ENCODE data around the gene SRPK3.

Gene SRPK3

GRCh38 chrX:153773741-153774575 is 6.9 kb upstream of the SRPK3 start:
- no peaks in the 10 kb centered on the region for H3K9me3 ChIP-seq (ENCODE audit: control insufficient read depth in 1 of 2, low read length in 2 of 2)
- H3K4me1 ChIP-seq (ENCODE audit: control insufficient read depth in 1 of 2, insufficient read depth in 2 of 2, low read length in 2 of 2): no peaks in the 10 kb centered on the region
- no peak overlapping the region for H3K27ac ChIP-seq (ENCODE audit: low read length)
- H3K27me3 ChIP-seq (ENCODE audit: low read depth, low read length): no peaks in the 10 kb centered on the region
- H3K4me3 ChIP-seq (ENCODE audit: low read depth in 1 of 2, low read length in 2 of 2): no peak overlapping the region
- H3K36me3 ChIP-seq (ENCODE audit: control insufficient read depth in 1 of 2, insufficient read depth in 2 of 2, low read length in 2 of 2): peaks cover 0 to 13% of the 10 kb centered on the region in 2 donors

- Histone ChIP-seq H3K36me3 (ENCODE audit: control insufficient read depth in 1 of 2, insufficient read depth in 2 of 2, low read length in 2 of 2) (peaks cover 0 to 13% of the 10 kb centered on the region in 2 donors), H3K27me3 (ENCODE audit: low read depth, low read length) (no peaks in the 10 kb centered on the region), H3K4me1 (ENCODE audit: control insufficient read depth in 1 of 2, insufficient read depth in 2 of 2, low read length in 2 of 2) (peaks cover 0 to under 1% of the 10 kb centered on the region in 2 donors), H3K4me3 (ENCODE audit: low read depth in 1 of 2, low read length in 2 of 2) (no peak overlapping the region), H3K27ac (ENCODE audit: low read length) (no peak overlapping the region), H3K9me3 (ENCODE audit: control insufficient read depth in 1 of 2, low read length in 2 of 2) (no peaks in the 10 kb centered on the region)
Observed at GRCh38 chrX:153774576-153775292, 6.1 kb upstream of the SRPK3 start.

- no peaks in the 10 kb centered on the region for H3K27me3 ChIP-seq (ENCODE audit: low read depth, low read length)
- H3K9me3 ChIP-seq (ENCODE audit: control insufficient read depth in 1 of 2, low read length in 2 of 2): no peaks in the 10 kb centered on the region
- peaks cover 0 to 8% of the 10 kb centered on the region in 2 donors for H3K4me1 ChIP-seq (ENCODE audit: control insufficient read depth in 1 of 2, insufficient read depth in 2 of 2, low read length in 2 of 2)
- H3K4me3 ChIP-seq (ENCODE audit: low read depth in 1 of 2, low read length in 2 of 2): no peak overlapping the region
- no peak overlapping the region for H3K27ac ChIP-seq (ENCODE audit: low read length)
- H3K36me3 ChIP-seq (ENCODE audit: control insufficient read depth in 1 of 2, insufficient read depth in 2 of 2, low read length in 2 of 2): peaks cover 0 to 13% of the 10 kb centered on the region in 2 donors
Observed at GRCh38 chrX:153775293-153776119, 5.3 kb upstream of the SRPK3 start.

GRCh38 chrX:153776120-153776599 is 4.7 kb upstream of the SRPK3 start:
- no peaks in the 10 kb centered on the region for H3K9me3 ChIP-seq (ENCODE audit: control insufficient read depth in 1 of 2, low read length in 2 of 2)
- peaks cover 0 to 12% of the 10 kb centered on the region in 2 donors for H3K4me1 ChIP-seq (ENCODE audit: control insufficient read depth in 1 of 2, insufficient read depth in 2 of 2, low read length in 2 of 2)
- H3K27me3 ChIP-seq (ENCODE audit: low read depth, low read length): no peaks in the 10 kb centered on the region
- no peak overlapping the region for H3K4me3 ChIP-seq (ENCODE audit: low read depth in 1 of 2, low read length in 2 of 2)
- peaks cover 0 to 9% of the 10 kb centered on the region in 2 donors for H3K36me3 ChIP-seq (ENCODE audit: control insufficient read depth in 1 of 2, insufficient read depth in 2 of 2, low read length in 2 of 2)
- no peak overlapping the region for H3K27ac ChIP-seq (ENCODE audit: low read length)

- Histone ChIP-seq H3K27me3 (ENCODE audit: low read depth, low read length) (no peaks in the 10 kb centered on the region), H3K4me3 (ENCODE audit: low read depth in 1 of 2, low read length in 2 of 2) (no peak overlapping the region)
Observed at GRCh38 chrX:153776611-153777045, 4.2 kb upstream of the SRPK3 start.

GRCh38 chrX:153777261-153778090 is 3.4 kb upstream of the SRPK3 start:
- H3K9me3 ChIP-seq (ENCODE audit: control insufficient read depth in 1 of 2, low read length in 2 of 2): no peaks in the 10 kb centered on the region
- H3K4me3 ChIP-seq (ENCODE audit: low read depth in 1 of 2, low read length in 2 of 2): no peak overlapping the region
- no peak overlapping the region for H3K27ac ChIP-seq (ENCODE audit: low read length)
- peaks cover 0 to 17% of the 10 kb centered on the region in 2 donors for H3K4me1 ChIP-seq (ENCODE audit: control insufficient read depth in 1 of 2, insufficient read depth in 2 of 2, low read length in 2 of 2)
- peaks cover 0 to 6% of the 10 kb centered on the region in 2 donors for H3K36me3 ChIP-seq (ENCODE audit: control insufficient read depth in 1 of 2, insufficient read depth in 2 of 2, low read length in 2 of 2)
- no peaks in the 10 kb centered on the region for H3K27me3 ChIP-seq (ENCODE audit: low read depth, low read length)

More at GRCh38 chrX:153776611-153777045, 4.2 kb upstream of the SRPK3 start:
- Histone ChIP-seq H3K27ac (ENCODE audit: low read length) (no peak overlapping the region), H3K36me3 (ENCODE audit: control insufficient read depth in 1 of 2, insufficient read depth in 2 of 2, low read length in 2 of 2) (peaks cover 0 to 6% of the 10 kb centered on the region in 2 donors), H3K9me3 (ENCODE audit: control insufficient read depth in 1 of 2, low read length in 2 of 2) (no peaks in the 10 kb centered on the region), H3K4me1 (ENCODE audit: control insufficient read depth in 1 of 2, insufficient read depth in 2 of 2, low read length in 2 of 2) (peaks cover 0 to 16% of the 10 kb centered on the region in 2 donors)

GRCh38 chrX:153778181-153778580 is 2.7 kb upstream of the SRPK3 start:
- Histone ChIP-seq H3K4me1 (ENCODE audit: control insufficient read depth in 1 of 2, insufficient read depth in 2 of 2, low read length in 2 of 2) (peaks cover 0 to 17% of the 10 kb centered on the region in 2 donors), H3K9me3 (ENCODE audit: control insufficient read depth in 1 of 2, low read length in 2 of 2) (no peaks in the 10 kb centered on the region), H3K4me3 (ENCODE audit: low read depth in 1 of 2, low read length in 2 of 2) (no peak overlapping the region), H3K27me3 (ENCODE audit: low read depth, low read length) (no peaks in the 10 kb centered on the region), H3K36me3 (ENCODE audit: control insufficient read depth in 1 of 2, insufficient read depth in 2 of 2, low read length in 2 of 2) (peaks cover 0 to 6% of the 10 kb centered on the region in 2 donors), H3K27ac (ENCODE audit: low read length) (no peak overlapping the region)

GRCh38 chrX:153778684-153779101 is 2.1 kb upstream of the SRPK3 start:
- H3K27ac ChIP-seq (ENCODE audit: low read length): no peak overlapping the region
- peaks cover 0 to 17% of the 10 kb centered on the region in 2 donors for H3K4me1 ChIP-seq (ENCODE audit: control insufficient read depth in 1 of 2, insufficient read depth in 2 of 2, low read length in 2 of 2)
- H3K9me3 ChIP-seq (ENCODE audit: control insufficient read depth in 1 of 2, low read length in 2 of 2): no peaks in the 10 kb centered on the region
- no peaks in the 10 kb centered on the region for H3K27me3 ChIP-seq (ENCODE audit: low read depth, low read length)
- H3K4me3 ChIP-seq (ENCODE audit: low read depth in 1 of 2, low read length in 2 of 2): no peak overlapping the region
- H3K36me3 ChIP-seq (ENCODE audit: control insufficient read depth in 1 of 2, insufficient read depth in 2 of 2, low read length in 2 of 2): peaks cover 0 to 5% of the 10 kb centered on the region in 2 donors

- Histone ChIP-seq H3K9me3 (ENCODE audit: control insufficient read depth in 1 of 2, low read length in 2 of 2) (no peaks in the 10 kb centered on the region), H3K4me3 (ENCODE audit: low read depth in 1 of 2, low read length in 2 of 2) (no peak overlapping the region), H3K36me3 (ENCODE audit: control insufficient read depth in 1 of 2, insufficient read depth in 2 of 2, low read length in 2 of 2) (no peaks in the 10 kb centered on the region), H3K4me1 (ENCODE audit: control insufficient read depth in 1 of 2, insufficient read depth in 2 of 2, low read length in 2 of 2) (peaks cover 0 to 17% of the 10 kb centered on the region in 2 donors), H3K27ac (ENCODE audit: low read length) (no peak overlapping the region), H3K27me3 (ENCODE audit: low read depth, low read length) (no peaks in the 10 kb centered on the region)
Observed at GRCh38 chrX:153779891-153780677, 757 bp upstream of the SRPK3 start.

All from muscle layer of duodenum (tissue), 2 donors.